HepG2 (cell line): ENCODE results near the gene CIB2. TPM values are rescaled to one million over a fixed set of nuclear protein-coding genes. Genes with fewer than 3 reads are reported as not detected.
A peak's percentile ranks its signal among the peaks of the same experiment; 100 is the strongest.

Experiments used
- DRAP1 ChIP-seq: IDR thresholded peaks from 2 replicates; pipeline ENCODE4 v1.6.1; 2016; ENCODE audit warnings: missing genetic modification reagents, missing compliant biosample characterization
- FOXO4 ChIP-seq: sonication (generic); formaldehyde crosslinking; conservative IDR thresholded peaks from 2 replicates; pipeline ENCODE4 v1.8.1; 2023; ENCODE audit warnings: missing genetic modification reagents
- GPN1 ChIP-seq: sonication (generic); formaldehyde crosslinking; IDR thresholded peaks from 2 replicates; pipeline ENCODE4 v1.5.1; 2020; ENCODE audit warnings: missing genetic modification reagents, borderline replicate concordance
- MTERF4 ChIP-seq: sonication (generic); formaldehyde crosslinking; IDR thresholded peaks from 2 replicates; pipeline ENCODE4 v1.8.0; 2023; ENCODE audit warnings: mild to moderate bottlenecking, missing genetic modification reagents
- PHF8 ChIP-seq: sonication (generic); formaldehyde crosslinking; IDR thresholded peaks from 2 replicates; pipeline ENCODE4 v1.5.0; 2020; ENCODE audit warnings: missing genetic modification reagents
- RBM22 ChIP-seq: fragments of 200-400 bp; formaldehyde crosslinking; optimal IDR thresholded peaks from 2 replicates; pipeline ENCODE3; 2017; ENCODE audit warnings: mild to moderate bottlenecking, low read length, moderate library complexity
- TBX3 ChIP-seq: fragments of 450-650 bp; IDR thresholded peaks from 2 replicates; pipeline ENCODE4 v1.6.1; 2017; ENCODE audit warnings: antibody characterized with exemption, mild to moderate bottlenecking, inconsistent platforms, borderline replicate concordance
- U2AF1 ChIP-seq: fragments of 200-400 bp; formaldehyde crosslinking; optimal IDR thresholded peaks from 2 replicates; pipeline ENCODE3; 2017; ENCODE audit warnings: mild to moderate bottlenecking, low read depth, low read length
- ZFY ChIP-seq: sonication (generic); formaldehyde crosslinking; IDR thresholded peaks from 2 replicates; pipeline ENCODE4 v1.4.0; 2020; ENCODE audit warnings: missing genetic modification reagents
- ZNF276 ChIP-seq: sonication (generic); formaldehyde crosslinking; IDR thresholded peaks from 2 replicates; pipeline ENCODE4 v1.4.0; 2020; ENCODE audit warnings: mild to moderate bottlenecking, low read depth, missing genetic modification reagents
- ZNF430 ChIP-seq: sonication (generic); formaldehyde crosslinking; IDR thresholded peaks from 2 replicates; pipeline ENCODE4 v1.9.0; 2021; ENCODE audit warnings: mild to moderate bottlenecking, missing genetic modification reagents
- ZNF709 ChIP-seq: sonication (generic); formaldehyde crosslinking; IDR thresholded peaks from 2 replicates; pipeline ENCODE4 v1.5.0; 2020; ENCODE audit warnings: mild to moderate bottlenecking, missing genetic modification reagents
- ZNF780A ChIP-seq: sonication (generic); formaldehyde crosslinking; IDR thresholded peaks from 2 replicates; pipeline ENCODE4 v1.8.0; 2022; ENCODE audit warnings: mild to moderate bottlenecking, missing genetic modification reagents, moderate library complexity
- ZSCAN29 ChIP-seq: sonication (generic); formaldehyde crosslinking; conservative IDR thresholded peaks from 2 replicates; pipeline ENCODE4 v1.4.0; 2020; ENCODE audit warnings: mild to moderate bottlenecking, missing genetic modification reagents
- polyA plus RNA-seq, 8 experiments: library from polyadenylated mRNA; depleted of rRNA in 3 of 8; stranded (reverse) in 7 of 8; unstranded in 1 of 8; fragments of >200 nt; fragmentation: Illumina TruSeq in 4 of 8; extraction: Trizol in 4 of 8; gene quantifications; 2 replicates each; pipeline versions ENCODE4 v1.2.1 to v1.2.3, GENCODE V29; 2011 to 2016; ENCODE audit warnings: low read depth in 4 of 8, missing spikeins in 1 of 8, mixed read lengths in 1 of 8; ENCODE audit not compliant: insufficient read depth in 1 of 8
- total RNA-seq, 5 experiments: library from RNA; depleted of rRNA; stranded (reverse); fragments of >200 nt; fragmentation: Illumina TruSeq; extraction: Trizol; gene quantifications; 2 replicates each; pipeline ENCODE4 v1.2.3, GENCODE V29; 2016; ENCODE audit warnings: low read depth in 1 of 5
- TF ChIP-seq, protein P1 (sequence below): IDR thresholded peaks from 2 replicates; pipeline ENCODE4 v1.6.1; 2016; ENCODE audit warnings: low read depth, control low read depth
- TF ChIP-seq, protein P2 (sequence below): sonication (generic); formaldehyde crosslinking; IDR thresholded peaks from 2 replicates; pipeline ENCODE4 v1.4.0; 2020; ENCODE audit warnings: missing genetic modification reagents, mild to moderate bottlenecking, borderline replicate concordance

CIB2 gene
- total and polyA plus RNA-seq, 2 of the 13 experiments (the other 11 are each of a cell fraction or from before 2014, with no cell fraction given), result 1.4 to 1.5 TPM

DNA sequence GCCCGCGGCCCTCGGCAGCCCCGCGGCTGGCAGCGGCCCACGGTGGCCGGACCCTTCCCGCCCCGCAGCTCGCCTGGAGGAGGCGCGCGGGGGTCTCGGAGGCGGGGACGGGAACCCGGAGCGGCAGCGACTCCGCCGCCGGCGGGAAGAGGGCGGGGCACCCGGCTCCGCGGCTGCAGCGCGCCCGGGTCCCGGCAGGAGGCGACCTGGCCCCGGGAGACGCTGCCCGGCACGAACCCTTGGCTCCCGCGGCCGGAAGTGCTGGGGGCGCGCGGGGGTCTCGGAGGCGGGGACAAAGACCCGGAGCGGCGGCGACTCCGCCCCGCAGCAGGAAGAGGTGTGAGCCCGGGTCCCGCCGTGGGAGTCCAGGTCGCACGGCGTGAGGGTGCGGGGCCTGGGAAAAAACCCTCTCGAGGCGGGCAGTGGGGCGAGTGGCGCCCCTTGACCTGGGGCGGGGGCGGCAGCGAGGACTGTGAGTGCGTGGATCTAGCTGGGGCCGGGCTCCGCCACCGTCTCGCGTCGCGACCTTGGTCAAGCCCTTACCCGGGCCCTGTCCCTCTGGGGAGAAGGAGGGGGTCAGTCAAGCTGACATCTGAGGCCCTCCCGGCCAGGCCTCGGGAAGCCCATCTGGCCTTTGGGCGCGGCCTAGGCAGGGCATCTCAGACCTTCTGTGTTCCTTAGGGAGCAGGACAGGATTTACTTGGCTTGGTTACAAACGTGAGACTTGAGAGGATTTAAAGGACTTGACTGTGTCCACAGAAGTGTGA, at the start of gene CIB2 (continued):
- peak; percentile 38; the same call in 1 of the 2 replicates for TF ChIP-seq ZNF430 (CRISPR knock-in tag)
- no peak for TF ChIP-seq U2AF1
- no peak for TF ChIP-seq TBX3
- TF ChIP-seq ZNF276 (CRISPR knock-in tag), result no peak
- peak; percentile 87 for TF ChIP-seq ZFY
- TF ChIP-seq RBM22, result no peak
- no peak for TF ChIP-seq GPN1 (CRISPR knock-in tag)
- TF ChIP-seq DRAP1, result no peak
- 0 out of 2 replicates have a peak, but pooled peaks have one; percentile 52 for TF ChIP-seq ZNF709 (CRISPR knock-in tag)
- TF ChIP-seq PHF8 (CRISPR knock-in tag), result peak; percentile 90
- TF ChIP-seq MTERF4 (CRISPR knock-in tag), result peak; percentile 87; the same call in 1 of the 2 replicates
- TF ChIP-seq, protein P1, sequence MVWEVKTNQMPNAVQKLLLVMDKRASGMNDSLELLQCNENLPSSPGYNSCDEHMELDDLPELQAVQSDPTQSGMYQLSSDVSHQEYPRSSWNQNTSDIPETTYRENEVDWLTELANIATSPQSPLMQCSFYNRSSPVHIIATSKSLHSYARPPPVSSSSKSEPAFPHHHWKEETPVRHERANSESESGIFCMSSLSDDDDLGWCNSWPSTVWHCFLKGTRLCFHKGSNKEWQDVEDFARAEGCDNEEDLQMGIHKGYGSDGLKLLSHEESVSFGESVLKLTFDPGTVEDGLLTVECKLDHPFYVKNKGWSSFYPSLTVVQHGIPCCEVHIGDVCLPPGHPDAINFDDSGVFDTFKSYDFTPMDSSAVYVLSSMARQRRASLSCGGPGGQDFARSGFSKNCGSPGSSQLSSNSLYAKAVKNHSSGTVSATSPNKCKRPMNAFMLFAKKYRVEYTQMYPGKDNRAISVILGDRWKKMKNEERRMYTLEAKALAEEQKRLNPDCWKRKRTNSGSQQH (CRISPR knock-in tag), result no peak
- TF ChIP-seq ZSCAN29 (CRISPR knock-in tag), result no peak
- no peak for TF ChIP-seq ZNF780A (CRISPR knock-in tag)
- TF ChIP-seq, protein P2, sequence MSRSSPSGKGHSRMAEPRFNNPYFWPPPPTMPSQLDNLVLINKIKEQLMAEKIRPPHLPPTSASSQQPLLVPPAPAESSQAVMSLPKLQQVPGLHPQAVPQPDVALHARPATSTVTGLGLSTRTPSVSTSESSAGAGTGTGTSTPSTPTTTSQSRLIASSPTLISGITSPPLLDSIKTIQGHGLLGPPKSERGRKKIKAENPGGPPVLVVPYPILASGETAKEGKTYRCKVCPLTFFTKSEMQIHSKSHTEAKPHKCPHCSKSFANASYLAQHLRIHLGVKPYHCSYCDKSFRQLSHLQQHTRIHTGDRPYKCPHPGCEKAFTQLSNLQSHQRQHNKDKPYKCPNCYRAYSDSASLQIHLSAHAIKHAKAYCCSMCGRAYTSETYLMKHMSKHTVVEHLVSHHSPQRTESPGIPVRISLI (CRISPR knock-in tag), result no peak
- no peak for TF ChIP-seq FOXO4 (CRISPR knock-in tag)
